NCI-H1930 (cell line): ENCODE results near the gene ZNF443.
"Not testable (repeated sequence)": the region's sequence is repeated elsewhere in the genome, so short reads cannot be mapped to it uniquely, and the experiment has no call there.

Experiments
- DNase-seq, 2 experiments: peaks; one replicate each; lab custom pipeline; 2025; lab: John Stamatoyannopoulos, UW

ZNF443 gene

GRCh38 chr19:12417273-12417672 is 23.5 kb downstream of the ZNF443 start:
- DNase-seq = not testable (repeated sequence)

- no peak for DNase-seq
Observed at GRCh38 chr19:12411893-12412292, 28.9 kb downstream of the ZNF443 start.

DNA sequence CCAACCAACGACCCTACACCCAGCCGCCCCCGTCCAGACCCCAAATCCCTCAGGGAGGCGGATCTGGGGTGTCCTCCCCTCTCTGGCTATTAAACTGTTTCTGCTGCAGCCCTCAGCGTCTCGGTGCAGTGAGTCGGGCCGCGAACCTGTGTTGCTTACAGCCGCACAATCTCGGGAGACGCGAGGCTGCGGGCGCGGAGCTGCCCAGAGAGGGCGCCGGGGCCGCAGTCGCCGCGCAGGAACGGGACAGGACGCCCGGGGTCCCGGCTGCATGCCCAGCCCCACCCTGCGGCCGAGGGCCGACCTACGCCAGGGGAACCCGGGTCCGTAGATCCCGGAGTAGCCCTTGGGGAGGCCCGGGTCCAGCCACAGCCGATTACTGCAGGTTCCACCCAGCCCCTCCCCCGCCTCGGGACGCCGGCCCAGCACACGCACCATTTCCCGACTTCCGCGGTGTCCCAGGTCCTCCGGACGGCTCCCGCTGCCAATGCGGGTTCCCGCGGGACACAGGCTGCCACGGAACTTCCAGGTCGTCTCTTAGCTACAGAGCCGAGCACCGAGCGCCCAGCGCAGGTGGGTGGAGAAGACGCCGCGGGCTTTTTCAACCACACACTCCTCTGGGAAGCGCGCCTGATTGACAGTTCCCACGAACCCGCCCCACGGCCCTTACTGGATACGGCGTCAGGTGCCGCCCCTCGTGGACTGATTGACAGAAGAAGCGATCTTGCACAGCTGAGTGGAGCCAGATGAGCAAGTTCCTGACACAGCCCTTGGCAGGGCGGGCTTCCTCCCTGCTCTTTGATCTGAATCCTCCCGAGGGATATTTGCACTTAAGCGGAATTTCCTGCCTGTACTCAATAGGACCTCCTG is 40.0 kb downstream of the ZNF443 start, which contains the start of gene ZNF799:
Gene ZNF799, minus strand, starts transcription at position 639 of the 870 bp plus-strand sequence. Its CDS starts 201 bp downstream, at position 438.
- peak; percentile 82 to 85 for DNase-seq

- DNase-seq = not testable (repeated sequence)
Observed at GRCh38 chr19:12399901-12400632, 40.8 kb downstream of the ZNF443 start.

- DNase-seq = not testable (repeated sequence)
Observed at GRCh38 chr19:12391148-12391547, 49.7 kb downstream of the ZNF443 start.

DNA sequence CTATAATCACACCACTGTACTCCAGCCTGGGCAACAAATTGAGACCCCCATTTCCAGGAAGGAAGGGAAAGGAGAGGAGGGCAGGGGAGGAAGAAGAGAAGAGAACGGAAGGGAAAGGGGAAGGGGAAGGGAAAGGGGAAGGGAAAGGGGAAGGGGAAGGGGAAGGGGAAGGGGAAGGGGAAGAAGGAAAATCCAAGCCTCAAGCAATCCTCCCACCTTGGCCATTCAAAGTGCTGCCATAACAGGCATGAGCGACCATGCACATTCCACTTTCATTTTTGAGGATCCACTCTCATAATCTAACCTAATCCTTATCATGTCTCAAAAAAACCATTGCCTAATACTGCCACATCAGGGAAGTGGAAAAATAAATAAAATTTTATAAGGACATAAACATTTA is 54.5 kb downstream of the ZNF443 start:
- not testable (repeated sequence) for DNase-seq

- no peak for DNase-seq
Observed at GRCh38 chr19:12380444-12380737, 60.4 kb downstream of the ZNF443 start.

DNA sequence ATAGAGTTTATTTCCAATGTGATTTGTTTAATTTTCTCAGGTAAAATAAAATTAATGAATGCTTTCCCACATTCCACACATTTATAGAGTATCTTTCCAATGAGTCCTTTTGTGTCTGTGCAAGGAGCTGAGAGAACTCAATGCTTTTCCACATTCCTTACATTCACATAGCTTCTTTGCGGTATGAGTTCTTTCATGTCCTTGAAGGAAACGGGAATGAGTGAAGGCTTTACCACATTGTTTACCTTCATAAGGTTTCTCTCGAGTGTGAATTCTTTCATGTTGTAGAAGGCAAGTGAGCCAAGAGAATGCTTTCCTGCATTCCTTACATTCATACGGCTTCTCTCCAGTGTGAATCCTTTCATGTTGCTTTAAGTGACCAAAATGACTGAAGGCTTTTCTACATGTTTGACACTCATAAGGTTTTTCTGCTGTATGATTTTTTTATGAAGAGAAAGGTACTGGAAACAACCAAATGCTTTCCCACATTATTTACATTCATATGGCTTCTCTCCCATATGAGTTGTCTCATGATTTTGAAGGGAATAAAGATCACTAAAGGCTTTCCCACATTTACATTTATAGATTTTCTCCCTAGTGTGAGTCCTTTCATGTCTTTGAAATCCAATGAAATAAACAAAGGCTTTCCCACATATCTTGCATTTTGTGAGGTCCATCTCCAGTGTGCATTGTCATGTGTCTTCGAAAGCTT is 60.9 kb downstream of the ZNF443 start:
- DNase-seq = no peak
